GM18520 (cell line): ENCODE measurements around the gene RPL10.

Experiments
- ATAC-seq: cut with Tn5 transposase; IDR thresholded peaks from one replicate; pipeline ENCODE4 v1.9.1; 2021; ENCODE audit not compliant: unreplicated experiment

Gene RPL10

GRCh38 chrX:154362085-154362742 lies 36.0 kb upstream of the RPL10 start:
- no peak for ATAC-seq

- no peak for ATAC-seq
Observed at GRCh38 chrX:154363706-154364439, 34.3 kb upstream of the RPL10 start.

- no peak for ATAC-seq
Observed at GRCh38 chrX:154365052-154365600, 33.1 kb upstream of the RPL10 start.

- no peak for ATAC-seq
Observed at GRCh38 chrX:154365997-154366665, 32.0 kb upstream of the RPL10 start.

- ATAC-seq = no peak
Observed at GRCh38 chrX:154366666-154367055, 31.5 kb upstream of the RPL10 start.

- no peak for ATAC-seq
Observed at GRCh38 chrX:154367474-154368308, 30.5 kb upstream of the RPL10 start.

- peak; percentile 34 for ATAC-seq
Observed at GRCh38 chrX:154368630-154369448, 29.3 kb upstream of the RPL10 start.

GRCh38 chrX:154369449-154370299 lies 28.5 kb upstream of the RPL10 start:
- ATAC-seq = no peak

GRCh38 chrX:154370300-154371016 lies 27.7 kb upstream of the RPL10 start:
- no peak for ATAC-seq

GRCh38 chrX:154371017-154371788 lies 27.0 kb upstream of the RPL10 start:
- peak; percentile 33 for ATAC-seq

- ATAC-seq = no peak
Observed at GRCh38 chrX:154371789-154372300, 26.3 kb upstream of the RPL10 start.

GRCh38 chrX:154372612-154373022 lies 25.6 kb upstream of the RPL10 start:
- no peak for ATAC-seq

GRCh38 chrX:154373340-154374306 lies 24.6 kb upstream of the RPL10 start:
- no peak for ATAC-seq

GRCh38 chrX:154374313-154375155 lies 23.6 kb upstream of the RPL10 start, which contains the start of gene FLNA:
FLNA (minus strand) TSS chrX:154374634; CDS start chrX:154371245, 3,389 bp downstream.
- ATAC-seq = no peak

- ATAC-seq = no peak
Observed at GRCh38 chrX:154375156-154375504, 23.0 kb upstream of the RPL10 start.
